Parathyroid adenoma (tissue), 2 donors: ENCODE measurements around the gene FRAT2.
A peak's percentile ranks its signal among the peaks of the same experiment; 100 is the strongest.

ENCODE experiments used
- H2AFZ ChIP-seq: fragments of 300-600 bp; sonication (generic); one replicate; pipeline ENCODE4 v1.7.0; 2017; ENCODE audit warnings: antibody characterized with exemption, mild to moderate bottlenecking
- H3K27ac ChIP-seq: fragments of 300-600 bp; sonication (generic); one replicate; pipeline ENCODE4 v1.7.0; 2017
- H3K27me3 ChIP-seq: fragments of 300-600 bp; sonication (generic); one replicate; pipeline ENCODE4 v1.7.0; 2017; ENCODE audit warnings: low read length; ENCODE audit not compliant: control insufficient read depth, insufficient read depth
- H3K36me3 ChIP-seq: fragments of 300-600 bp; sonication (generic); one replicate; pipeline ENCODE4 v1.7.0; 2017; ENCODE audit warnings: low read length; ENCODE audit not compliant: control insufficient read depth, insufficient read depth
- H3K4me1 ChIP-seq: fragments of 300-600 bp; sonication (generic); one replicate; pipeline ENCODE4 v1.7.0; 2017; ENCODE audit warnings: control low read depth
- H3K4me2 ChIP-seq: fragments of 300-600 bp; sonication (generic); one replicate; pipeline ENCODE4 v1.7.0; 2017; ENCODE audit warnings: low read length
- H3K4me3 ChIP-seq: fragments of 300-600 bp; sonication (generic); one replicate; pipeline ENCODE4 v1.7.0; 2017; ENCODE audit warnings: low read depth, low read length
- H3K79me2 ChIP-seq: fragments of 300-600 bp; sonication (generic); one replicate; pipeline ENCODE4 v1.7.0; 2017; ENCODE audit warnings: control low read depth
- H3K9ac ChIP-seq: fragments of 300-600 bp; sonication (generic); one replicate; pipeline ENCODE4 v1.7.0; 2017; ENCODE audit warnings: mild to moderate bottlenecking
- H3K9me3 ChIP-seq: fragments of 300-600 bp; sonication (generic); one replicate; pipeline ENCODE4 v1.7.0; 2017; ENCODE audit warnings: low read length; ENCODE audit not compliant: control insufficient read depth
- CTCF ChIP-seq: fragments of 300-600 bp; sonication (generic); IDR thresholded peaks from one replicate; pipeline ENCODE4 v1.7.0; 2017; ENCODE audit warnings: antibody characterized with exemption, mild to moderate bottlenecking
- donor health status: primary hyperparathyroidism.

The FRAT2 gene

GRCh38 chr10:97333601-97334369 lies 744 bp downstream of the FRAT2 start:
- Histone ChIP-seq H3K79me2 (peaks cover 7% of the 10 kb centered on the region), H3K4me3 (peak overlapping the region; percentile 84), H3K27ac (peak overlapping the region; percentile 97), H3K36me3 (no peaks in the 10 kb centered on the region), H3K9me3 (no peaks in the 10 kb centered on the region), H3K27me3 (no peaks in the 10 kb centered on the region), H3K4me2 (peak overlapping the region; percentile 92), H3K4me1 (peaks cover 22% of the 10 kb centered on the region), H3K9ac (no peak overlapping the region), H2AFZ (peak overlapping the region; percentile 88)
- TF ChIP-seq CTCF, result no peak

GRCh38 chr10:97333351-97333600 lies 1.3 kb downstream of the FRAT2 start:
- Histone ChIP-seq H3K27ac (peak overlapping the region; percentile 82), H3K9ac (no peak overlapping the region), H3K4me1 (peaks cover 22% of the 10 kb centered on the region)

GRCh38 chr10:97332591-97333350 lies 1.8 kb downstream of the FRAT2 start:
- Histone ChIP-seq H3K27me3 (no peaks in the 10 kb centered on the region), H3K9me3 (no peaks in the 10 kb centered on the region), H3K4me1 (peaks cover 22% of the 10 kb centered on the region), H3K4me2 (peak overlapping the region; percentile 92), H3K4me3 (peak overlapping the region; percentile 75), H3K9ac (peak overlapping the region; percentile 63), H3K27ac (peak overlapping the region; percentile 82), H3K79me2 (peaks cover 7% of the 10 kb centered on the region), H3K36me3 (no peaks in the 10 kb centered on the region), H2AFZ (peak overlapping the region; percentile 88)
- peak; percentile 35 for TF ChIP-seq CTCF

More at GRCh38 chr10:97333351-97333600, 1.3 kb downstream of the FRAT2 start:
- peaks cover 7% of the 10 kb centered on the region for H3K79me2 ChIP-seq
- H3K9me3 ChIP-seq, result no peaks in the 10 kb centered on the region
- H3K36me3 ChIP-seq, result no peaks in the 10 kb centered on the region
- no peak for TF ChIP-seq CTCF
- H3K4me2 ChIP-seq, result peak overlapping the region; percentile 92
- H3K27me3 ChIP-seq, result no peaks in the 10 kb centered on the region
- H3K4me3 ChIP-seq, result peak overlapping the region; percentile 75
- H2AFZ ChIP-seq, result peak overlapping the region; percentile 88

- Histone ChIP-seq H3K36me3 (no peaks in the 10 kb centered on the region), H3K4me1 (peaks cover 18% of the 10 kb centered on the region), H3K9me3 (no peaks in the 10 kb centered on the region), H3K27ac (no peak overlapping the region), H3K79me2 (peaks cover 11% of the 10 kb centered on the region), H3K27me3 (no peaks in the 10 kb centered on the region), H2AFZ (no peak overlapping the region), H3K9ac (no peak overlapping the region), H3K4me2 (peak overlapping the region; percentile 92), H3K4me3 (no peak overlapping the region)
- no peak for TF ChIP-seq CTCF
These were observed 3.3 kb downstream of the FRAT2 start for GRCh38 chr10:97331153-97331703.
